ENCODE measurements around the gene DHRS11.

The DHRS11 gene

GRCh38 chr17:36591434-36592315 lies at the start of gene DHRS11:
Gene DHRS11 (plus strand): TSS chr17:36591879. CDS start chr17:36592010, 131 bp downstream.
- peak; percentile 64 for DNase-seq (ENCODE audit: low spot score)

- DNase-seq (ENCODE audit: low spot score): no peak
Measured at GRCh38 chr17:36542755-36543154, 48.9 kb upstream of the DHRS11 start.

GRCh38 chr17:36544044-36544306 lies 47.7 kb upstream of the DHRS11 start:
- peak; percentile 17 for DNase-seq (ENCODE audit: low spot score)

GRCh38 chr17:36544307-36545076 lies 47.2 kb upstream of the DHRS11 start, which contains the start of gene GGNBP2:
Gene GGNBP2 (plus strand): TSS chr17:36544919. CDS start chr17:36545725, 806 bp downstream.
- DNase-seq (ENCODE audit: low spot score): peak; percentile 93

- no peak for DNase-seq (ENCODE audit: low spot score)
Measured at GRCh38 chr17:36545077-36545464, 46.6 kb upstream of the DHRS11 start.

- DNase-seq (ENCODE audit: low spot score): peak; percentile 95
Measured at GRCh38 chr17:36545465-36546417, 45.9 kb upstream of the DHRS11 start.

- DNase-seq (ENCODE audit: low spot score): no peak
Measured at GRCh38 chr17:36546418-36547093, 45.1 kb upstream of the DHRS11 start.

- no peak for DNase-seq (ENCODE audit: low spot score)
Measured at GRCh38 chr17:36547776-36548175, 43.9 kb upstream of the DHRS11 start.

- DNase-seq (ENCODE audit: low spot score): peak; percentile 8
Measured at GRCh38 chr17:36550491-36551417, 40.9 kb upstream of the DHRS11 start.

- no peak for DNase-seq (ENCODE audit: low spot score)
Measured at GRCh38 chr17:36553459-36553858, 38.2 kb upstream of the DHRS11 start.

GRCh38 chr17:36566081-36566480 lies 25.6 kb upstream of the DHRS11 start:
- no peak for DNase-seq (ENCODE audit: low spot score)

- no peak for DNase-seq (ENCODE audit: low spot score)
Measured at GRCh38 chr17:36575028-36575427, 16.7 kb upstream of the DHRS11 start.

- DNase-seq (ENCODE audit: low spot score): no peak
Measured at GRCh38 chr17:36576793-36577192, 14.9 kb upstream of the DHRS11 start.

GRCh38 chr17:36578671-36579070 lies 13.0 kb upstream of the DHRS11 start:
- DNase-seq (ENCODE audit: low spot score): no peak

GRCh38 chr17:36583787-36584186 lies 7.9 kb upstream of the DHRS11 start:
- no peak for DNase-seq (ENCODE audit: low spot score)

GRCh38 chr17:36586138-36586537 lies 5.5 kb upstream of the DHRS11 start:
- no peak for DNase-seq (ENCODE audit: low spot score)

GRCh38 chr17:36590082-36590481 lies 1.6 kb upstream of the DHRS11 start:
- no peak for DNase-seq (ENCODE audit: low spot score)

GRCh38 chr17:36592316-36592715 lies 637 bp downstream of the DHRS11 start:
- no peak for DNase-seq (ENCODE audit: low spot score)

GRCh38 chr17:36592716-36593321 lies 1.1 kb downstream of the DHRS11 start:
- DNase-seq (ENCODE audit: low spot score): no peak

Data from CD4-positive, alpha-beta T cell treated with Interleukin-6 at 100 ng/mL for 8 hours (primary cell).